Astrocyte of the cerebellum (primary cell): Measurements from ENCODE around the gene LAMB3.

Experiments
- DNase-seq: peaks from one replicate; pipeline ENCODE4 v3.0.0-alpha.2; 2011; ENCODE audit warnings: low read depth
- H3K4me3 ChIP-seq: 2 replicates; pipeline ENCODE4 v1.5.1; 2011; ENCODE audit warnings: mild to moderate bottlenecking, low read depth, low read length, moderate library complexity
- CTCF ChIP-seq: IDR thresholded peaks from 2 replicates; pipeline ENCODE4 v1.5.1; 2012; ENCODE audit warnings: low read length, low read depth, moderate library complexity, mild to moderate bottlenecking; ENCODE audit errors: missing control alignments
- in situ Hi-C: cut with HindIII; loops from 2 replicates; pipeline ENCODE4 v1.10.0; 2017; ENCODE audit warnings: low sequenced_read_pairs

The LAMB3 gene

DNA sequence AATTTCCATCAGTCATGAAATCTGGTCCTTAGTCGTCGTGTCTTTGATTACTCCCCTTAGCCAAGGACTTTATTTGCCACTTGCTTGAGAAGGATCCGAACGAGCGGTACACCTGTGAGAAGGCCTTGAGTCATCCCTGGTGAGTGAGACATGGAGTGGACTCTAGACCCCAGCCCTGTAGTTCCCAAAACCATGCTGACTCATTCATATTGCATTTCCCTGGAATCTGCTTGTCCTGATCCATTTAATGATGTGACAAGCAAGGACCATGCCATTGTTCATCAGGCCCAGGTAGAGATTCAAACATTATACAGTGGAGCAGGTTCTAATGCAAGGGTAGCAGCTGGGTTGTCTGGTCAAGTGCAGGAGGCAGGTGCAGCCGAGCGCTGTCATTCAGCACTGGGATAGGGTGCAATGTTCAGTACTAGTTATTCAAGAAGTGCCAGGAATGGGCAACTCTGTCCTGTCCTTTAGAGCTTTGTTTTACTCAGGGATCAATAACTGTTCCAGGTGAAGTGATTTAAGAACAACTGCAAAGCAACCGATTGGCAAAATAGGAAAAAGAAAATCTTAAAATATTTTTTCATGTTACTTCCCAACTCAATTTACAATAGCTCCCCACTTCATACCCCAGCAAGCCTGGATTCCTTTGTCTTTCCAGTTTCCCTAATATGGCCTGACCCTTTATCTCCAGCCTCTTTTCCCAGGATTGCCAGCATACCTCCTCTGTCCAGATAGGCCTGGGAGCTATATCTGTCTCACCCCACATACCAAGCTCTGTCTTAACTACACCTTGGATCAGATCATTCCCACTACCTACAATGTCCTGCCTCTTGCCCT lies 42.2 kb downstream of the LAMB3 start:
- in situ Hi-C loops: no loop called here
- no peak for DNase-seq
- no peak overlapping the region for H3K4me3 ChIP-seq
- no peak for TF ChIP-seq CTCF

DNA sequence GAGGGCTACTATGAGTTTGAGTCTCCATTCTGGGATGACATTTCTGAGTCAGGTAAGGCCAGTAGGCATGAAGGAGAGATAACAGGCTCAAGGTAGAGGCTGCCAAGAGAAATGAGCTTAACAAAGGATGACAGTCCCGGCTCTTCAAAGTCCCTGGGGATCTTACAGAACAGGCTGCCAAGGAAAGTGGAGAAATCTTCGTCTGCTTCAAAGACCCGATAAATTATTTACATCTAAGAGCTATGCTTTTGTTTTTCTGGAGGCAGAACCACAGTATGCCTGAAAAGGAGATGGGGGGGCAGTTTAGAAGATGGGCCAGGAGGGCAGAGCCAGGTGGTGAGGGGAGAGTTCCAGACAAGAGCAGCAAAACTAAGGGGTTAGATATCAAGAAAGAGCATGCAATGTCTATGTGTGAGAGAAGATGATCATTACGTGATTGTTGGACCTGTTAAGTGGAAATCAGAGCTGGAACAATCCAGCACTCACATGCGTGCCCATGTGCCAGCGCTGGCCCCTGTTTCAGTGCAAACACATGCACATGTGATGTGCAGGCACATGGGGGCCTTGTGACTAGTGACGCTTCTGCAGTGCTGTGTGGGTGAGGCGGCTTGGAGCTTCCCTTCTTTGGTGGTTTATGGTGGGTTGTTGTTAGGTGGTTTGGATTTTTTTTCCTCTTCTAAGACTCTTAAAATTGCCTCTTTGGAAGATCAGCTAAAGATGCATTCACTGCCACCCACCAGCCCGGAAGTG lies 43.0 kb downstream of the LAMB3 start:
- no peak for DNase-seq
- no peak for TF ChIP-seq CTCF
- in situ Hi-C loops: no loop called here
- H3K4me3 ChIP-seq: no peak overlapping the region

- H3K4me3 ChIP-seq: no peak overlapping the region
- no peak for DNase-seq
- no peak for TF ChIP-seq CTCF
- in situ Hi-C loops: no loop called here
Measured at GRCh38 chr1:209607795-209608178, 44.4 kb downstream of the LAMB3 start.

DNA sequence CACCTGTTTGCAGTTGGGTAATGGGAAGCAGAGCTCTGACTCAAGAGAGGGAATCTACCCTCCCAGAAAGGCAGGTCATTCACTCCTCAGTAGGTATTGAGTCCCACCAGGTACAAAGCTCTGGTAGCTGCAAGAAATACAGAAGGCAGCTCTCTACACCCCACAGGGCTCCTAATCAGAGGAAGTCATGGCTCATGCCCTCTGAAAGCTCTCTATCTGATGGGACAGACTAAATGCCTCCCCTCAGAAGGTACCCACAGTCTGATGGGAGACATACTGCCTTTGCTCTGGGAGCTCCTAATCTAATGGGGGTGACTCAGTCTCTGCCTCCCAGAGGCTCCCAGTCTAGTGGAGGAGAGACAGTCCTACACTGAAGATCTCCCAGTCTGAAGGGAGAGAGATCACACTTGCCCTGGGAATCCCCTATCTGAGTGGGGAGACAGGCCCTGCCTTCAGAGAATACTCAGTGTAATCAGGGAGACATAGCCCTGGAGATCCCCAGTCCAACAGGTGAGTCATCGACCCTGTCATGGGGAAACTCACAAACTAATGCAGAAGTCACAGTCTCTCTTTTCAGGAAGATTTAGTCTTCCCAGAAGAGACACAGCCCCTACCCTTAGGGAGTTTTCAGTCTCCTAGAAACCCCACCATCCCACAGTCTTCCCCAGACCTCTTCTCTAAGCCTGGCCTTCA lies 45.0 kb downstream of the LAMB3 start:
- no peak for DNase-seq
- TF ChIP-seq CTCF: no peak
- in situ Hi-C loops: no loop called here
- H3K4me3 ChIP-seq: no peak overlapping the region

DNA sequence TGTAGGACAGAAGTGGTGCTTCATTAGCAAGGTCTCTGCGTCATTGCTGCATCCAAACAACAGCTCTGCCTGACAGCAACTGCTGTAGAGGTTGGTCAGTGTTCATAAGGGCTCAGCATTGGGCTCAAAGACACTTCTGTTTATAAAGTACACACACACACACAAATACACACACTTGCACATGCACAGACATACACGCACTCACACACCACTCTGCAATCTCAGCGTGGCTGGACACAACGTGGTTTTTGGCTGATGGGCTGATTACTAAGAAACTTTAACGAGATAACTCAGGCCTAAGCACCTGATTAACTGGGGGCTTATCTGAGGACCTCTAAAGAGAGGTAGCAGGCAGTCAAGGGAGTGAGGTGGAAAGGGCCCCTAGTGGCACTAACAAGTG lies 48.3 kb downstream of the LAMB3 start:
- in situ Hi-C loops: no loop called here
- no peak for TF ChIP-seq CTCF
- H3K4me3 ChIP-seq: no peak overlapping the region
- no peak for DNase-seq

DNA sequence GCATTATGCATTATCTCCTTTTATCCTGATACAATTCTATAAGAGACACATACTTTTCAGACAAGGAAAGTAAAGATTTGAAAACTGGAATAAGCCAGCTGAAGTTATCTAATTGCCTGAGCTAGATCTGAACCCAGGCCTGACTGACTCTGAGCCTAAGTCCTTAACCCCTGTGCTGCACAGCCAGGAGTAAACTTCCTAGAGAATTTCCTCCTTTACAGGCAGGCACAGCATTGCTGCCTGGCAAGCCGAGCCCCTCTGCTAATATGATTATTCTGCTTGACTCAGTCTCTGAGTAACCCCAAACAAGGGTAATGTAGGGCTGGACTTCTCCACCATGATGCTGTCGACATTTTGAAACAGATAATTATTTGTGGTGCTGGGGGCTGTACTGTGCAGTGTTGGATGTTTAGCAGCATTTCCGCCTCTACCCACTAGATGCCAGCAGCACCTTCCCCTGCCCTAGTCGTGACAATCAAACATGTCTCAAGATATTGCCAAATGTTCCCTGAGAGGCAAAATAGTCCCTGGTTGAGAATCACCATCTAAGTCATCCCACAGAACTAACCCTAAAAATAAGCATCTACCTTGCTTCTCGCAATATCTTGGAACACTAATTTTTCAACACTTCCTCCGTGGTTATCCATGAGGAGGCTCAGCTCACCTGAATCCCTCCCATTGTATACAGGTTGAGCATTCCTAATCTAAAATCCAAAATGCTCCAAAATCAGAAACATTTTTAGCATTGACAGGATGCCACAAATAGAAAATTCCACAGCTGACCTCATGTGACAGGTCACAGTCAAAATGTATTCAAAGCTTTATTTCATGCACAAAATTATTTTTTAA lies 50.2 kb downstream of the LAMB3 start:
- in situ Hi-C loops: no loop called here
- no peak overlapping the region for H3K4me3 ChIP-seq
- TF ChIP-seq CTCF: peak; percentile 80
- peak; percentile 11 for DNase-seq
